GM18511 (cell line): Measurements from ENCODE around the gene CMTM3.
"Not testable (repeated sequence)": the region's sequence is repeated elsewhere in the genome, so short reads cannot be mapped to it uniquely, and the experiment has no call there.

Experiments
- ATAC-seq: cut with Tn5 transposase; IDR thresholded peaks from one replicate; pipeline ENCODE4 v1.9.1; 2021; ENCODE audit warnings: mild to moderate bottlenecking, moderate library complexity; ENCODE audit not compliant: unreplicated experiment

Gene CMTM3

DNA sequence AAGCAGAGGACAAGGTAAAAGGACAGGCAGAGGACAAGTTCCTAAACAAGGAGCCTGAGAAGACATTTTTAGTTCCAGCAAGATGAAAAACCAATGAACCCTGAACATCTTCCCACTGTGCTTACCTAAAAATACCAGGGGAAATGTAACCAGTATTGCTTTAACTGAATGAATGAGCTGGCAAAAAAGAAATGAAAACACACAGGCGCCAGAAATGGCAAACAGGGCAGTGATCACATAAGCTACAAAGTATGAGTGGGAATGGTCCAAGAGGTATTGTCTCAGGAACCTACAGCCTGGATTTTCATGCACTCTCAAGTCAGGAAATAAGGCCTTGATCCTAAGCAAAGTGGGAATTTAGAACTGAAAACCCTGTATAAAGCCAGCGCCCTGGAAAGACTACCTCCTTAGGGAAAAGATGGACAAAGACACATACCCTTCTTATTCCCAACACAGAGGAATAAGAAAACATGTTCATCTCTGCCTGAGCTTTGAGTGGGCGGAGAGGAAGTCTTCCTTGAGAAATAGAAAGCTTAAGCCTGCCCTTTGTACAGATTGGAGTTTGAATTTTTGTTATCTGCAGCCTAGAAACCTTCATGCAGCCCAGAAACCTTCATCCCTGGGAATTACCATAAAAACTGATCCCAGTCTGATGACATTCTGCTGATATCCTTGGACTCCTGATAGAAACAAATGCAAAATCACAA, 23.1 kb upstream of the CMTM3 start:
- ATAC-seq = no peak

DNA sequence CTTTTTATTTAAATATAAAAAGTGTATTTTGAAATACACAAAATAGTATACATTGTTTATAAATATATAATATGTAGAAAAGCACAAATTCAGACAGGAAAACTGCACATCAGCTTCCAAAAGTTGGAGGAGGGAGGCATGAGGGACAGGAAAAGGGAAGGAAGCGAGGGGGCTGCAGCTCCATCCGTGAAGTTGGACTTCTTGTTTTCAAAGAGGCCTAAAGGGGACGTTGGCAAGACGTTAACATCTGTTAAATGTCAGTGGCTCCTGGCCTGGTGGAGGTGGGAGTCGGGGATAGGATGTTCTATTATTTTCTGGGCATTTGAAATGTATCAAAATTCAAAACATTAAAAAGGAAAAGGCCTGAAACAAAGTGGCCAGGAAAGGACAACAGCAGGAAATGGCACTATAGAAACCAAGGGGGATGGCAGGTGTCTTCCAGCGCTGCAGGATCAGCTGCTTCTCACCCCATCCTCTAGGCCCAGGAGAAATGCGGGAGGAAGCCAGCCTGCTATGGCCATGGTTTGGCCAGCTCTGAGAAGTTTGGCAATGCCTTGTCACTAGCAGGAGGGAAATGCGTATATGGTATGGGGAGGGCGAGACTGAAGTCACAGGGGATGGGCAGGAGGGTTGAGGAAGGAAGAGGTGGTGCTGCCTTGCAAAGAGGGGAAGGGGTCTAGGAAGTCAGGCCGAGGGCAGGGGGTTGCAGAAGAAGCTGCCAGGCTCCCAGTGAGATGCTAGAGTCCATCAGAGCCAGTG, 18.8 kb upstream of the CMTM3 start:
- no peak for ATAC-seq

DNA sequence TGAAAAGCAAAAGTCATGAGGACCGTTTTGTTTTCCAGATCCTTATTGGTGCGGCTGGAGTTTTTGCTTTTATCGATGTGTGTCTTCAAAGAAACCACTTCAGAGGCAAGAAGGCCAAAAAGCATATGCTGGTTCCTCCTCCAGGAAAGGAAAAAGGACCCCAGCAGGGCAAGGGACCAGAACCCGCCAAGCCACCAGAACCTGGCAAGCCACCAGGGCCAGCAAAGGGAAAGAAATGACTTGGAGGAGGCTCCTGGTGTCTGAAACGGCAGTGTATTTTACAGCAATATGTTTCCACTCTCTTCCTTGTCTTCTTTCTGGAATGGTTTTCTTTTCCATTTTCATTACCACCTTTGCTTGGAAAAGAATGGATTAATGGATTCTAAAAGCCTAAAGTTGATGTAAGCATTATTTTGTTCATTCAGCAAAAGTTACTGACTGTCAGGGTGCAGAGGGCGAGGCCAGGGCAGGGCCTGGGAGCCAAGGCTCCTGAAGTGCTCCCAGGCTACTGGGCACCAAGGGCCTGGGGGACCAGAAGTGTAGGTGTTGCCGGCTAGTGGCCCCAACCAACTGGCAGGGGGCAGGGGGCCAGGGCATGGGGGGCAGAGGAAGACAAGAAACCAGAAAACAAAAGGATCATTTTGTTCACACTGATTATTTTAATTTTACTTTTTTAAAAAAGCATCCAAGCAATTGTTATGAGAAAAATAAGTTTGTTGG, 16.5 kb upstream of the CMTM3 start:
- ATAC-seq = no peak

DNA sequence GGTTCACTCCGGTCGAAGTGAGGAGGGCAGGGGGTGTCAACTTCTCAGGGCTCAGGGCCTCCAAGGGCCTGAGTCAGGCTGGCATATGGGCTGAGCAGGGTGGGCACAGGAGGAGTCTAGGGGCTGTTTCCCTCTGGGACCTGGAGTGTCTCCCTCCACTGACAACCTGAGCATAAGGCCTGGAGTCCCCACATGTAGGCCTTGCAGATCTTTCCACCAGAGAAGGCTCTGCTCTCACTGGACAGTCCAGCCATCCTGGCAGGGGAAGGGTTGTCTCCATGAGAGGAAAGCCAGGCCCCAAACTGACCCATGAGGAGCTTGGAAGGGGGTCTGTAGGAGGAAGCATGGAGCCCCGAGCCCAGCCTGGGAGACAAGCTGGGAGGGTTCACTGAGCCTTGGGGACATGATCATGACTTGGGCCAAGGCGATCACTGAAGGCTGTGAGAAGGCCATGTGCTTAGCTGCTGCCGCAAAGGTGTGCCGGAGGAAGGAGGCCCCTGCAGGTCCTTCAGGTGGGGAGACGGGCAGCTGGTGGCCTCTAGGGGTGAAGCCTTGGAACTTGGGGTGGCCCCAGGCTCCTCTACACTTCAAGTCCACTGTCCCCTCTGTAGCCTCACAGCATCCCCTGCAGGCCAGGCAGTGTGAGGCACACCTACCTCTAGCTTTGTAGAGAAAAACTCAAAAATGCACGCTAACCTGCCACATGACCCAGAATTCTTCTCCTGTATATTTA, 15.4 kb upstream of the CMTM3 start:
- peak; percentile 74 for ATAC-seq

DNA sequence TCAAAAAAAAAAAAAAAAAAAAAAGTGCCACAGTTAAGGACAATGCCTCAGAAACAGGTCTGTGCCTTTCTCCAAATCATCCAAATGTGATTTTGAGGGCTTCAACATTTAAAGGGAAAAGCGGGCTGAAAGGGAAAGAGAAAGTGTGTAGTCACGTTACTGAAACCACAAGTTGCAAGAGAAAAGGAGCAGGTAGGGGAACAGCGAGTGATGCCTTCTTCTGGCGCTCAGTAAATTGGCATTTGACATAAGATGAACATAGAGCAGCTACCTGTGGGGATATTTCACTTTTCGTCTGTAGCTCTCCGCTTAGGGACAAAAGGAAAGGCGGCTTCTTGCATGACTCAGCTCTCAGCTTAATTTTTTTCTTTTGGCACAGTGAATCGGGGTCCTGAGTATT, 14.2 kb upstream of the CMTM3 start:
- ATAC-seq = no peak

DNA sequence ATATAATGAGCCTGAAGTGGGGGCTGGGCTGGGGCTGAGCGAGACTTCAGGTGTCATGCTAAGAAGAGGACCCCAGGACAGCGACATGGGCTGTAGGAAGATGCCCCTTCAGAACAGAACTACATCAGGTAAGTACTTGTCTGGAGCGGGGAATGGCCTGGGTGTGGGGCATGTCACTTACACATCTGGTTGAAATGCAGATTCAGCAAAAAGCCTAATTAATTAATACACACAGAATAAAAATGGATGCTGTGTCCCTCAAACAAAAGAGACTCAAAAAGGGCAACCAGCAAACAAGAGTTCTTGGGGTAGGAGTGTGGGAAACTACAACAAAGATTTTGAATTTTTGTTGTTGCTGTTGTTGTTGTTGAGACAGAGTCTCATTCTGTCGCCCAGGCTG, 13.5 kb upstream of the CMTM3 start:
- ATAC-seq = no peak

DNA sequence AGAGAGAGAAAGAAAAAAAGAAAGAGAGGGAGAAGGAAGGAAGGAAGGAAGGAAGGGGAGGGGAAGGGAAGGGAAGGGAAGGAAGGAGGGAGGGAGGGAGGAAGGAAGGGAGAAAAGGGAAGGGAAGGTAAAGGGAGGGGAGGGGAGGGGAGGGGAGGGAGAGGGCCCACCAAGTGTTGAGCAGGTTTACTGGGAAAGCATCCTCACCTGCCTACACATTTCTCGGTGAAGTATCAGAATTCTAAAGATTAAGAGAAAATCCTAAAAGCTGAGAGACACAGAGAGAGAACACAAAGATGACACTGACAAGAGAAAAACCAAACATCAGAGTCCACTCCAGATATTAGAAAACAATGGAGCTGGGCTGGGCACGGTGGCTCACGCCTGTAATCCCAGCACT, 12.3 kb upstream of the CMTM3 start:
- no peak for ATAC-seq

DNA sequence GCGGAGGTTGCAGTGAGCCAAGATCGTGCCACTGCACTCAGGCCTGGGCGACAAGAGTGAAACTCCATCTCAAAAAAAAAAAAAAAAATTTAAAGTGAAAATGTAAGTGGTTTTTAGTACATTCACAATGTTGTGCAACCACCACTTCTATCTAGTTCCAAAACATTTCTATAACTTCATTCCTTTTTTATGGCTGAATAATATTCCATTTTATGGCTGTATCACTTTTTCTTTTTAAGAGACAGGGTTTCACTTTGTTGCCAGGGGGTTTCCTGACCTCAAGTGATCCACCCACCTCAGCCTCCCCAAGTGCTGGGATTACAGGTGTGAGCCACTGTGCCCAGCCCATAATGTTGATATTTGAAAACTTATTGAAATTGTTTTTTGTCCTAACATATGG, 11.7 kb upstream of the CMTM3 start:
- ATAC-seq = no peak

DNA sequence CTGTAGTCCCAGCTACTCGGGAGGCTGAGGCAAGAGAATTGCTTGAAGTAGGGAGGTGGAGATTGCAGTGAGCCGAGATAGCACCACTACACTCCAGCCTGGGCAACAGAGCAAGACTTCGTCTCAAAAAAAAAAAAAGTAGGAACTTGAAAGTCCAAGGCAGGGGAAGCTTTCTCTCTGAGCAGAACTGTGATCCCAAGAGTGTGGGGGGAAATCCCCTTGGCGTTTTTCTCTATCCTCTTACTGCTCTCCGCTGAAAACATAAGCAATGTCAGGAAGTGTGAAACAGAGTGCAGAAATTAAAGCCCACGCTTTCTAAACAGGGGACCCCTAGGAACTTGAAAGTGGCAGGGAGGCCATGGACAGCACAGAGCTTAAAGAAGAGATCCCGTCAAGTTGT, 9.8 kb upstream of the CMTM3 start:
- no peak for ATAC-seq

DNA sequence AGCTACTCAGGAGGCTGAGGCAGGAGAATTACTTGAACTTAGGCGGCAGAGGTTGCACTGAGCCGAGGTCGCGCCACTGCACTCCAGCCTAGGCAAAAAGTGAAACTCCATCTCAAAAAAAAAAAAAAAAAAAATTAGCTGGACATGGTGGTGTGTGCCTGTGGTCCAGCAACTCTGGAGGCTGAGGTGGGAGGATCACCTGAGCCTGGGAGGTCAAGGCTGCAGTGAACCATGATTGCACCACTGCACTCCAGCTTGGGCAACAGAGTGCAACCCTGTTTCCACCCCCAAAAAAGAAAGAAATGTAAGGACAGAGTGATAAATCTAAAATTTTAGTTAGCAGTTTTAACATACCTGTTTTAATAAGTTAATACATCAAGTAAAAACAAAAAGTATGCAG, 7.9 kb upstream of the CMTM3 start:
- not testable (repeated sequence) for ATAC-seq

DNA sequence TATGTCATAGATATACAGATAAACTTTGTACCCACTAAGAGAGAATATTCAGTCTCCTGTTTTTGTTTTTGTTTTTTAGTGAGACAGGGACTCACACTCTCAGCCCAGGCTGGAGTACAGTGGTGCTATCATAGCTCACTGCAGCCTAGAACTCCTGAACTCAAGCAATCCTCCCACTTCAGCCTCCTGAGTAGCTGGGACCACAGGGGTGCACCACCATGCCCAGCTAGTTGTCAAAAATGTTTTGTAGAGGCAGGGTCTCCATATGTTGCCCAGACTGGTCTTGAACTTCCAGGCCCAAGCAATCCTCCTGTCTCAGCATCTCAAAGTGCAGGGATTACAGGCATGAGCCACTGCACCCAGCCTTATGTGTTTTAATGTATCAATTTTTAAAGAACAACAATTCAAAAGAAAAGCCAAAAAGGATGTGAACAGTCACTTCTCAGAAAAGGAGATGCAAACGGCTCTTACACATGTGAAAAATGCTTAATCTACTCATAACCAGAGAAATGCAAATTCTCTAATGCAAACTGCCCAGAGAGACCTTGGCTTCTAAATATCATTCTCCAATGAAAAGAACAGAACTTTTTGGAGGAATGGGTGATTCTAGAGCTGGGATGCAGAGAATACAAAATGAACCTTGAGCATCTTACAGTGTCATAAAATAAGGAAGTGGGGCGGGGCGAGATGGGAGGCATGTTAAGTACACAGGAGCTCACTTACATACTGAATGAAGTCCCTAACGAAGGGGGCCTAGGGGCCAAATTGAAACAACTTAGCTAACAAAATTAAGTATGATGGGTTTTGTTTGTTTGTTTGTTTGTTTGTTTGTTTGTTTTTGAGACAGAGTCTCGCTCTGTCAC, 7.3 kb upstream of the CMTM3 start:
- ATAC-seq = no peak

DNA sequence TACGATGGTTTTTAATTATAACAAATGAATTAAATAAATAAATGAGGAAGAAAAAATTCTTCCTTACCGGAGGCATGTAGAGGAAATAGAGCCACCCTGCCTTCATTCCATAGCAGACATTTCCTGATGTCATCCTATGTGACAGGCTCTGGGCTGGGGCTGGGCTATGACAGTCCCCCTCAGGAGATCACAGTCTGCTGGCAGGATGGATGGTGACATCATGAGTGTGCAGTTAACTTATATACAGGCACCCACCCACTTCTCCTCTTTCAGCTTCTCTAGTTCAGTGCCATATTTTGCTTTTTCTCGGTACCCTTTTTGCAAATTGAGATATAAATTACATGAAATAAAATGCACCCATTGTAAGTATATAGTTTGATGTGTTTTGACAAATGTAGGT, 6.4 kb upstream of the CMTM3 start:
- ATAC-seq = no peak

DNA sequence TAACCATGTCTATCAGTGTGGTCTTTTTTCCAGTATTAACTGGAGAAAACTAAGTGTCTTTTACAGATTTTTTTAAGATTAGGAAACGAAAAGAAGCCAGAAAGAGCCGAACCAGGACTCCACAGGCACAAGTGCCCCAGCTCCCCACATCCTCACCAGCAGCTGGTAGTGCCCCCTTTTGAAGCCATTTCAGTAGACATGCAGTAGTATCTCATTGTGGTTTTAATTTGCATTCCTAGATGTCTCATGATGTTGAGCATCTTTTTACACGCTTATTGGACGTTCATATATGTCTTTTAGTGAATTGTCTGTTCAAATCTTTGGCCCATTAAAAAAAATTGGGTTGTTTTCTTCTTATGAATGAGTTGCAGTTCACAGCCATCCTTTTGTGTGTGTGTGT, 4.8 kb upstream of the CMTM3 start:
- no peak for ATAC-seq

DNA sequence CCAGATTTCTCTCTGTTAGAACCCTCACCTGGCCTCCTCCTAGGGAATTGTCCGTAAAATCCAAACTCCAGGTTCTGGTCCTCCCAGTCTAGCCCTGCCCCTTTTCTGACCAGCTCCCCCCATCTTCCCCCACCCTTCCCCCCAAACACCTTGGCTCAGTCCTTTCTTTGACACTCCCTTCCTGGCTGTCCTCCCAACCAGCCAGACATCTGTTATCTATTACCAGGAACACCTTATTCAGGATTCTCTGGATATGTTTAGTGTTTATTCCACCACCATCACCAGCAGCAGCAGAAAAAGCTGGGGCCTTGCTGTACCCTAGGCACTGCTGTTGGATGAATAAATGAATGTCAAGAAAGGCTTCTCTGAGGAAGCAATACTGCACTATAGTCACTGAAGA, 4.0 kb upstream of the CMTM3 start:
- no peak for ATAC-seq

DNA sequence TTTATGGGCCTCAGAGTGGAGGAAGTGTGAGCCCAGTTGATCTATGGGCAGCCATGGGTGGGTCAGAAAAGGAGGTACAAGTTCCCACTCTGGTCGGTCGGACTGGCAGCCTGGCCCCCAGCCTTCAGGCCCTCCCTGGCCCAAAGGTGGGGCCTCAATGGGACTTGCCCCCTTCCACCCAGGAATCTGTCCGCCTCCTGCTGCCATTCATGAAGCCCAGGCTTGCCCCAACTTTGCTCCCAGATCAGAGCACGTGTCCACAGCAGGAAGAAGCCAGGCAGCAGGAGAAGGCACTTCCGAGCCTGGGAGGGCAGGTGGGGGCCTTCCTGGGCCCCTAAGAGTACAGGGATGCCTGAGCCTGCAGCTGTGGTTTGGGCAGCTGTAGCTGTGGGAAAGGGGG, 3.0 kb upstream of the CMTM3 start:
- ATAC-seq = no peak

DNA sequence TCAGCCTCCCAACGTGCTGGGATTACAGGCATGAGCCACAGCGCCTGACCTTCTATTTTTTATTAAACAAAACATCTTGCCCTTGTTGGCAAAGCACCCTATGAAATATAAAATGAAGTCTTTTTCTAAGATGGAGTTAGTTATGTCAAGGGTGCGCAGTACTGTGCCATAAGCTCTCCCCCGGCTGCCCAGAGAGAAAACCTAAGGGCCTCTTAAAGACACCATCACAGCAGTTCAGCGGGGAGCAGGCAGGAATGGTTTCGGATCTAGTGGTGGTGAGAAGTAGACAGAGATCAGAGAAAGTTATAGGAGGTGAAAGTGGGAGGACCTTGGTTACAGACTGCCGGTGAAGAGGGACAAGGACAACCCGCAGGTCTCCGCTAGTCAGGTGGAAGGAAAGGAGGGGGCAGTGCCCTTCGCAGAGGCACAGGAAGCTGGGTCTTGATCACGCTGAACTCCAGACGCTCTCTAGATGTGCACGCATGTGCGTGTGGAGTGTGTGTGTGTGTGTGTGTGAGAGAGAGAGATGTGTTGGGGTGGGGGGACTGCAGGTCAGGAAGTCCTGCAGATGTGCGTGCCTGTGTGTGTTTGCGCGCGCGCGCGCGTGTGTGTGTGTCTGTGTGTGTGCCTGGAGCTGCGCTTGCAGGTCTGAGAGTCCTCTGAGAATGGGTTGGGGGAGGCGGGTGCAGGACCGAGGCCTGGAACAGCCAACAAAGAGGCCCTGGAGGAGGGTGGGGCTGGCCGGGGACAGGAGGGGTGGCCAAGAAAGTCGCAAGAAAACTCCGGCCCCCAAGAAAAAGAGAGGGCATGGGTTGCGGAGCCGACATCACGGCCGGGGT, 748 bp upstream of the CMTM3 start:
- ATAC-seq = peak; percentile 35

DNA sequence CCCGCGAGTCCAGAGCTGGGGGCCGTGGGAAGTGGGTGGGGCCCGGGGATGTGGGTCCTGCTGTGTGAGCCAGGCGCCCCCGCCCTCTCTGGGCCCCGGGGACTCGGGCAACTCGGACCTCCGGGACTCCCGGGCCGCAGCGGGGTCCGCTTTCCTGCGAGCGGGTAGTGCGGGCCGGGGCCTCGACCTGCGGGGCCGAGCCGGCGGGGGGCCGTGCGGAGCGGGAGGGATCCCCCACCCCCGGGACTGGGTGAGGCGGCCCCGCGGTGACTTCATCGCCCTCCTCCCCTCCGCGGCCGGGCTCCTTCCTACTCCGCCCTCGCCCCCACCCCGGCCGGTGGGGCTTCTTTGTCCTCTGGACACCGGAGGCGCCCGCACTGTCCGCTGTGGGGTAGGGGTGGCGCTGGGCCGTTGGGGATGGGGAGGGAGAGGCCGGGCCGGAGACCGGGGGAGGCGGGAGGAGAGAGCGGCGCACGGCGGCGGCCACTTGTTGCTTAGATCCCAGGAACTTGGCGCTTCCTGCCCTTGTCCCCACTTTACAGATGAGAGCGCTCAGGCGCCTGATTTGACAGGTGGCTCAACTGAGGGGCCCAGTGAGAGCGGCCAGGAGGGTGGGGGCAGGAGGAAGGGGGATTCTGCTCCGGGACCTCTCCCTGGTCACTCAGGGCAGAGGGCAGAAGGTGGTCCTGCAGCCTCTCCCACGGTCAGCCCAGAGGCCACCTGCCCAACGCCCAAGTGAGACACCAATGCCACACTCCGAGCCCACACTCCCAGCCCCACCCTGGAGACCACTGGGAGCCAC, 874 bp downstream of the CMTM3 start:
- ATAC-seq = peak; percentile 14

DNA sequence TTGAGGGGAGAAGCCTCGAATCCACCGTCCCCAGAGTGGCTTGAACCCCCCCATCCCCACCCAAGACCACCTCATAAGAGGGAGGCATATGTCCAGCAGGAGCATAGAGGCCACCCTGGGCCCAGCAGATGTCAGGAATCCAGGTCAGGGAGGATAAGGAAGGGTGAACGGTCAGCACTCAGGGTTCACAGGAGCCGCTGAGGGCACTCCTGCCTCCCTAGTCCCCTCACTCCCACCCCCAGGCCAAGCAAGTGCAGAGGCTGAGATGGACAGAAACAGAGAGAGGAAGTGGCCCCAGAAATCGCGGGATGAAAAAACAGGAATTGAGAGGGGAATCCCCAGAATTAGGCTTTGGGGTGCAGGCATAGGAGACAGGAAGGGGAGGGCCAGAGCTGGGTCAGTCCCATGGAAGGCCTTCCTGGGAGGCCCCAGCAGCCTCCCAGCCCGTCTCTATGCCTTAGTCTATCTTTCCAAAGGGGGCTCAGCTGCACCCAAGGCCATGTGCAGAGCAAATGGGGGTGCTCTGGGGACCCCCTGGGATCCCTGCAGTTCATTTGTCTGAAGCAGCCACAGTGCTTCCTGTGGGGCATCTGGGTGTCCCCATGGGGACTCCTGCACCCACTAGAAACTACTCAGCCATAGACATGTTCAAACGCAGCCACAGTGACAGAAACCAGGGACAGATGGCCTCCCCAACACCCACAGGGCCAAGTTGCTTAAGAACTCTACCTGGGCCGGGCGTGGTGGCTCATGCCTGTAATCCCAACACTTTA, 1.7 kb downstream of the CMTM3 start:
- ATAC-seq = peak; percentile 50
